HT1080 (cell line): ENCODE measurements around the gene RANBP1. TPM values are rescaled to one million over a fixed set of nuclear protein-coding genes. Genes with fewer than 3 reads are reported as not detected.
"Not testable (repeated sequence)": the region's sequence is repeated elsewhere in the genome, so short reads cannot be mapped to it uniquely, and the experiment has no call there.

Source experiments
- DNase-seq: peaks from one replicate; pipeline ENCODE4 v3.0.0-alpha.2; 2015; ENCODE audit warnings: low read depth
- total RNA-seq: library from RNA; depleted of rRNA; stranded (reverse); fragments of >200 nt; shearing (Covaris generic); gene quantifications from 2 replicates; pipeline ENCODE4 v1.2.3, GENCODE V29; 2014

The RANBP1 gene
- total RNA-seq, 1 experiment from 2014 or later: 801 TPM

- no peak for DNase-seq
These were observed 33.6 kb downstream of the RANBP1 start for GRCh38 chr22:20149257-20150250.

- no peak for DNase-seq
These were observed 34.7 kb downstream of the RANBP1 start, which contains the start of gene CCDC188 for GRCh38 chr22:20150381-20151275. Gene CCDC188, minus strand, starts transcription at chr22:20151055. Its CDS starts 69 bp downstream, at chr22:20150986.

GRCh38 chr22:20151276-20151588 lies 35.3 kb downstream of the RANBP1 start:
- DNase-seq: no peak

GRCh38 chr22:20152464-20152890 lies 36.6 kb downstream of the RANBP1 start:
- DNase-seq: no peak

GRCh38 chr22:20153945-20154344 lies 38.0 kb downstream of the RANBP1 start:
- DNase-seq: no peak

- peak; percentile 13 for DNase-seq
These were observed 38.8 kb downstream of the RANBP1 start for GRCh38 chr22:20154602-20155187.

- DNase-seq: peak; percentile 89
These were observed 39.6 kb downstream of the RANBP1 start for GRCh38 chr22:20155330-20156041.

GRCh38 chr22:20156042-20156389 lies 40.1 kb downstream of the RANBP1 start:
- no peak for DNase-seq

- DNase-seq: peak; percentile 56
These were observed 40.9 kb downstream of the RANBP1 start for GRCh38 chr22:20156611-20157429.

GRCh38 chr22:20157430-20158183 lies 41.7 kb downstream of the RANBP1 start:
- no peak for DNase-seq

GRCh38 chr22:20158391-20159036 lies 42.6 kb downstream of the RANBP1 start:
- no peak for DNase-seq

GRCh38 chr22:20159076-20159475 lies 43.2 kb downstream of the RANBP1 start:
- DNase-seq: no peak

GRCh38 chr22:20159531-20159930 lies 43.6 kb downstream of the RANBP1 start:
- DNase-seq: not testable (repeated sequence)

- no peak for DNase-seq
These were observed 44.1 kb downstream of the RANBP1 start for GRCh38 chr22:20160041-20160440.

GRCh38 chr22:20164863-20165262 lies 49.0 kb downstream of the RANBP1 start:
- DNase-seq: no peak

- DNase-seq: no peak
These were observed 49.5 kb downstream of the RANBP1 start for GRCh38 chr22:20165421-20165820.

- no peak for DNase-seq
These were observed 50.0 kb downstream of the RANBP1 start for GRCh38 chr22:20165913-20166312.

- DNase-seq: no peak
These were observed 50.8 kb downstream of the RANBP1 start for GRCh38 chr22:20166703-20167102.
